BE2C (cell line): Measurements from ENCODE around the gene N4BP2L2.

ENCODE experiments used
- DNase-seq: peaks from one replicate; pipeline ENCODE4 v3.0.0-alpha.2; 2020
- H3K27me3 ChIP-seq: fragments of 250-450 bp; sonication (Bioruptor Pico); 2 replicates; pipeline ENCODE4 v1.5.1; 2020; ENCODE audit warnings: mild to moderate bottlenecking
- H3K36me3 ChIP-seq: fragments of 250-450 bp; sonication (Bioruptor Pico); 2 replicates; pipeline ENCODE4 v1.5.1; 2020; ENCODE audit warnings: mild to moderate bottlenecking
- H3K4me1 ChIP-seq: fragments of 250-450 bp; sonication (Bioruptor Pico); 2 replicates; pipeline ENCODE4 v1.5.1; 2020
- H3K4me3 ChIP-seq: 2 replicates; pipeline ENCODE4 v1.5.1; 2011; ENCODE audit warnings: low read depth, low read length
- H3K9me3 ChIP-seq: fragments of 250-450 bp; sonication (Bioruptor Pico); 2 replicates; pipeline ENCODE4 v1.5.1; 2020
- TF ChIP-seq, protein P1 (sequence below): IDR thresholded peaks from 2 replicates; pipeline ENCODE4 v1.5.1; 2012; ENCODE audit warnings: mild to moderate bottlenecking, low read depth, low read length

N4BP2L2 gene

GRCh38 chr13:32471187-32471922 is 67.2 kb downstream of the N4BP2L2 start:
- peaks cover 9% of the 10 kb centered on the region for H3K4me1 ChIP-seq
- no peaks in the 10 kb centered on the region; the same call in 1 of the 2 replicates for H3K36me3 ChIP-seq
- H3K27me3 ChIP-seq, result no peaks in the 10 kb centered on the region
- no peaks in the 10 kb centered on the region for H3K9me3 ChIP-seq
- TF ChIP-seq, protein P1, sequence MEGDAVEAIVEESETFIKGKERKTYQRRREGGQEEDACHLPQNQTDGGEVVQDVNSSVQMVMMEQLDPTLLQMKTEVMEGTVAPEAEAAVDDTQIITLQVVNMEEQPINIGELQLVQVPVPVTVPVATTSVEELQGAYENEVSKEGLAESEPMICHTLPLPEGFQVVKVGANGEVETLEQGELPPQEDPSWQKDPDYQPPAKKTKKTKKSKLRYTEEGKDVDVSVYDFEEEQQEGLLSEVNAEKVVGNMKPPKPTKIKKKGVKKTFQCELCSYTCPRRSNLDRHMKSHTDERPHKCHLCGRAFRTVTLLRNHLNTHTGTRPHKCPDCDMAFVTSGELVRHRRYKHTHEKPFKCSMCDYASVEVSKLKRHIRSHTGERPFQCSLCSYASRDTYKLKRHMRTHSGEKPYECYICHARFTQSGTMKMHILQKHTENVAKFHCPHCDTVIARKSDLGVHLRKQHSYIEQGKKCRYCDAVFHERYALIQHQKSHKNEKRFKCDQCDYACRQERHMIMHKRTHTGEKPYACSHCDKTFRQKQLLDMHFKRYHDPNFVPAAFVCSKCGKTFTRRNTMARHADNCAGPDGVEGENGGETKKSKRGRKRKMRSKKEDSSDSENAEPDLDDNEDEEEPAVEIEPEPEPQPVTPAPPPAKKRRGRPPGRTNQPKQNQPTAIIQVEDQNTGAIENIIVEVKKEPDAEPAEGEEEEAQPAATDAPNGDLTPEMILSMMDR, result no peak
- H3K4me3 ChIP-seq, result no peak overlapping the region
- DNase-seq, result no peak

DNA sequence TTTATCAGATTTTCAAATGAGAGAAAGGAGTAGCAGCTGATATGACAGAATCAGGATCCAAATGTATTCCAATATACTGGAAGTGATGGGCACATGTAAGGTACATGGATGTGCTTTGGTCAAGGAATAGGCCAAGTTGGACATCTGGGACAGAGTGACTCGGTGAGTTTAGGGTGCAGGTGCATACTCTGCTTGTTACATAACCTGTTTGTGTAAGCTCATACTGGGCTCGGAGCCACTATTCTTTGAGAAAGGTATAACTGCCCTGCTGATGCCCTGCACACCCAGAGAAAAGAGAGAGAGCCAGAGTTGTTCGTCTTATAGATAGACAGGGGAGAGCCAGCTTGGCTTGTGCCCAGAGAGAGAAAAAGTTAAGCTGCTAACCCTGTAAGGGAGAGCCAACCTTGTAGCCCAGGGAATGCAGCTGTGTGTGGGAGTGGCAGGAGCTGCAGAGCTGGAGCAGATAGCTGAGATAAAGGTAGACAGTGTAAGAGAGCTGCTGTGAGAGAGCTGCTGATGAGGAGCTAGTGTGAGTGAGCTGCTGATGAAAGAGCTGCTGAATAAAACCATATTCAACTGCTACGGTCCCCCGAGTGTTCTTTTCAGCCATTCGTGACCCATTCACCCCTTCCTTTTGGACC is 70.0 kb downstream of the N4BP2L2 start:
- Histone ChIP-seq H3K4me1 (no peaks in the 10 kb centered on the region), H3K9me3 (no peaks in the 10 kb centered on the region), H3K27me3 (no peaks in the 10 kb centered on the region), H3K4me3 (no peak overlapping the region), H3K36me3 (no peaks in the 10 kb centered on the region)
- DNase-seq, result peak; percentile 36
- TF ChIP-seq, protein P1, result no peak

GRCh38 chr13:32456591-32456990 is 82.0 kb downstream of the N4BP2L2 start:
- TF ChIP-seq, protein P1, result no peak
- H3K4me3 ChIP-seq, result no peak overlapping the region
- no peak for DNase-seq

DNA sequence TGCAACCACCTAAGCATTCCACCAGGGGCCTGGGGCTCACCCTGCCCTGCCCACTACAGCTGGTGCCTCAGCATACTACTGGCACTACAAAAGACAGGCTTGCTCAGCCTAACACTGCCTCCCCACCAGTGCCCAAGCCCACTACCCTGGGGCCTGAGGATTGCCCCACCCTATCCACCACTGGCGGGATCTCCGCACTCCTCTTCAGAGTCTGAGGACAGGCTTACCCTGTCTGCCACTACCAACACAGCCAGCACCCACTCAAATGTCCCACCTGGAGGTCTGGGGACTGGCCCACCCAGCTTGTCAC is 83.0 kb downstream of the N4BP2L2 start:
- TF ChIP-seq, protein P1, result no peak
- H3K4me3 ChIP-seq, result no peak overlapping the region

More at GRCh38 chr13:32456591-32456990, 82.0 kb downstream of the N4BP2L2 start:
- no peaks in the 10 kb centered on the region; the same call in 1 of the 2 replicates for H3K9me3 ChIP-seq
- no peaks in the 10 kb centered on the region for H3K4me1 ChIP-seq
- no peaks in the 10 kb centered on the region for H3K27me3 ChIP-seq
- H3K36me3 ChIP-seq, result no peaks in the 10 kb centered on the region; the same call in 1 of the 2 replicates

DNA sequence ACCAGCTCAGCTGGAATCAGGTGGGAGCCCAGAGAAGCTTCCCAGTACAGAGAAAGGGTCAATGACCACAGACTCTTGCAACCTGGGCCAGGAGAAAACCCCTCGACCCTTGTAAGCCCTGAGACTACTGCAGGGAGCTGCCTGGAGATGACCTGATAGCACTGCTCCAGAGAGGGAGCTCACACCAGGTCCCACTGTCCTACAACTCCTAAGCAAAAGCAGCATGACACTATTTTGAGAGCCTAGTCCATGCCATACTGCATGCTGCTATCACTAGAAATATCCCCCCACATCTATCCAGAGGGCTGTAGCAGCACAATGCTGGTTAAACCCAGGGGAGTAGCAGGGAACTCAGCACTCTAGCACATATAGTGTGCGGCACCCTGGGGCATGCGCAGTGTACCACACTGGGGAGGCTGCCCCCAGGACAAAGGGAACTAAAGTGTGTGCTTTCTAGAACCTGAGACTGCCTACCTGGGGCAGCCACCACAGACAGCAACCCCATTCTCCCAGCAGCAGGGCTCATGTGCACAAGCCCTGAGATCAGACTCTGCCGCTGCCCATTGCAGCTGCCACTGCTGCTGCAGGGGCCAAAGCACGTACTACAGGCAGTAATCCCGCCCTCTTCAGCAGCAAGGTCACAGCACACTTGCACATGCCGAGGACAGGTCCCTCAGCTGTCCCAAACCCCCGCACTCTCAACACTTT is 83.6 kb downstream of the N4BP2L2 start:
- H3K4me1 ChIP-seq, result no peaks in the 10 kb centered on the region
- H3K27me3 ChIP-seq, result no peaks in the 10 kb centered on the region
- H3K36me3 ChIP-seq, result no peaks in the 10 kb centered on the region; the same call in 1 of the 2 replicates
- H3K4me3 ChIP-seq, result no peak overlapping the region
- no peaks in the 10 kb centered on the region; the same call in 1 of the 2 replicates for H3K9me3 ChIP-seq
- DNase-seq, result no peak
- TF ChIP-seq, protein P1, result no peak

More for the DNA sequence above, 83.0 kb downstream of the N4BP2L2 start:
- Histone ChIP-seq H3K36me3 (no peaks in the 10 kb centered on the region; the same call in 1 of the 2 replicates), H3K4me1 (no peaks in the 10 kb centered on the region), H3K9me3 (no peaks in the 10 kb centered on the region; the same call in 1 of the 2 replicates), H3K27me3 (no peaks in the 10 kb centered on the region)
- DNase-seq, result no peak
